GM21360 (cell line): Measurements from ENCODE around the gene CDH13.

Source experiments
- ATAC-seq: cut with Tn5 transposase; IDR thresholded peaks from one replicate; pipeline ENCODE4 v1.9.1; 2021; ENCODE audit warnings: mild to moderate bottlenecking, moderate library complexity; ENCODE audit not compliant: unreplicated experiment

The CDH13 gene

GRCh38 chr16:82979406-82980111 lies 352.8 kb downstream of the CDH13 start:
- no peak for ATAC-seq

GRCh38 chr16:82980810-82981209 lies 354.0 kb downstream of the CDH13 start:
- ATAC-seq: no peak

GRCh38 chr16:82987767-82988166 lies 361.0 kb downstream of the CDH13 start:
- no peak for ATAC-seq

GRCh38 chr16:82990155-82990554 lies 363.4 kb downstream of the CDH13 start:
- no peak for ATAC-seq

- ATAC-seq: no peak
Measured at GRCh38 chr16:82991410-82991809, 364.6 kb downstream of the CDH13 start.

GRCh38 chr16:82991966-82992675 lies 365.4 kb downstream of the CDH13 start:
- no peak for ATAC-seq

- ATAC-seq: no peak
Measured at GRCh38 chr16:82992786-82993185, 366.0 kb downstream of the CDH13 start.

GRCh38 chr16:82993415-82993814 lies 366.6 kb downstream of the CDH13 start:
- ATAC-seq: no peak

- ATAC-seq: no peak
Measured at GRCh38 chr16:82993926-82994325, 367.2 kb downstream of the CDH13 start.

GRCh38 chr16:82995286-82995923 lies 368.6 kb downstream of the CDH13 start:
- no peak for ATAC-seq

GRCh38 chr16:82995924-82996441 lies 369.2 kb downstream of the CDH13 start:
- no peak for ATAC-seq

GRCh38 chr16:82996814-82997213 lies 370.0 kb downstream of the CDH13 start:
- ATAC-seq: no peak

GRCh38 chr16:82999711-83000110 lies 372.9 kb downstream of the CDH13 start:
- ATAC-seq: no peak

- ATAC-seq: no peak
Measured at GRCh38 chr16:83002351-83003334, 375.9 kb downstream of the CDH13 start.

- no peak for ATAC-seq
Measured at GRCh38 chr16:83004868-83005652, 378.3 kb downstream of the CDH13 start.

GRCh38 chr16:83005653-83006160 lies 378.9 kb downstream of the CDH13 start:
- ATAC-seq: no peak

GRCh38 chr16:83010776-83011720 lies 384.3 kb downstream of the CDH13 start:
- no peak for ATAC-seq

- ATAC-seq: no peak
Measured at GRCh38 chr16:83011939-83012338, 385.2 kb downstream of the CDH13 start.
